ENCODE data around the gene MAP3K9. TPM values are rescaled to one million over a fixed set of nuclear protein-coding genes. Genes with fewer than 3 reads are reported as not detected.

Gene MAP3K9
- total RNA-seq, 2 donors from 2014 or later, result 1.6 to 3.2 TPM

DNA sequence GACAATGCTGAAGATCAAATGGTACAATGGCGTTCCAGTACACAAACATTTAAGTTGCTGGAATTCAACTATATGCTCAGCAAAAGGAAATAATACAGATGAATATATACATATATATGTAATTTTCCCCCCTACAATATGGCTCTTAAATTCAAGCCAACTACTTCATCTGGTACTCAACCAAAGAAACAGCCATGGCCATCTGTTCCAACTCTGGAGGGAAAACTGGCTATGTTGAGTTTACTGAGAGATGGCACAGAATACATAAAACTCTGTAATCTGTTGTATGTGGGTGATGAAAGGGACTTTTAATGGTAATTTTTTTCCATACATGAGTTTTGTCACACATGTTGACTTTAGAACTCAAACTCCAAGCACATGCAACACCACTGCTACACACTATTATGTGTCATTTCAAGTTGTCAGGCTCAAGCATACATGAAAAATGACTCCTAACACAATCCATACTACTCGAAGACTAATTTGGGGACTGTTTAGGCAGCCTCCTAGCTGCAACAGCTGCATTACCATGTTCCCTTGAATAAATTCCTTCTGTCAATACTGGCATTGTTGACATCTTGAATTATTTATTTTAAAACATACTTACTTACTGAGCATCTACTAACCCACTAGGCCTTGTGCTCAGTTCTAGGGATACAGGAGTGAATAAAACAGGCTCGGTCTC is 38.2 kb upstream of the MAP3K9 start:
- H3K4me1 ChIP-seq, result no peaks in the 10 kb centered on the region
- H3K27me3 ChIP-seq, result no peaks in the 10 kb centered on the region
- H3K27ac ChIP-seq, result no peak overlapping the region
- DNase-seq (ENCODE audit: low spot score), result no peak
- TF ChIP-seq, protein P1, sequence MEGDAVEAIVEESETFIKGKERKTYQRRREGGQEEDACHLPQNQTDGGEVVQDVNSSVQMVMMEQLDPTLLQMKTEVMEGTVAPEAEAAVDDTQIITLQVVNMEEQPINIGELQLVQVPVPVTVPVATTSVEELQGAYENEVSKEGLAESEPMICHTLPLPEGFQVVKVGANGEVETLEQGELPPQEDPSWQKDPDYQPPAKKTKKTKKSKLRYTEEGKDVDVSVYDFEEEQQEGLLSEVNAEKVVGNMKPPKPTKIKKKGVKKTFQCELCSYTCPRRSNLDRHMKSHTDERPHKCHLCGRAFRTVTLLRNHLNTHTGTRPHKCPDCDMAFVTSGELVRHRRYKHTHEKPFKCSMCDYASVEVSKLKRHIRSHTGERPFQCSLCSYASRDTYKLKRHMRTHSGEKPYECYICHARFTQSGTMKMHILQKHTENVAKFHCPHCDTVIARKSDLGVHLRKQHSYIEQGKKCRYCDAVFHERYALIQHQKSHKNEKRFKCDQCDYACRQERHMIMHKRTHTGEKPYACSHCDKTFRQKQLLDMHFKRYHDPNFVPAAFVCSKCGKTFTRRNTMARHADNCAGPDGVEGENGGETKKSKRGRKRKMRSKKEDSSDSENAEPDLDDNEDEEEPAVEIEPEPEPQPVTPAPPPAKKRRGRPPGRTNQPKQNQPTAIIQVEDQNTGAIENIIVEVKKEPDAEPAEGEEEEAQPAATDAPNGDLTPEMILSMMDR (IDR thresholded peaks at IDR 0.05), result no peak
- H3K36me3 ChIP-seq, result no peaks in the 10 kb centered on the region
- no peak overlapping the region for H3K4me3 ChIP-seq
- H3K9me3 ChIP-seq, result no peaks in the 10 kb centered on the region

DNA sequence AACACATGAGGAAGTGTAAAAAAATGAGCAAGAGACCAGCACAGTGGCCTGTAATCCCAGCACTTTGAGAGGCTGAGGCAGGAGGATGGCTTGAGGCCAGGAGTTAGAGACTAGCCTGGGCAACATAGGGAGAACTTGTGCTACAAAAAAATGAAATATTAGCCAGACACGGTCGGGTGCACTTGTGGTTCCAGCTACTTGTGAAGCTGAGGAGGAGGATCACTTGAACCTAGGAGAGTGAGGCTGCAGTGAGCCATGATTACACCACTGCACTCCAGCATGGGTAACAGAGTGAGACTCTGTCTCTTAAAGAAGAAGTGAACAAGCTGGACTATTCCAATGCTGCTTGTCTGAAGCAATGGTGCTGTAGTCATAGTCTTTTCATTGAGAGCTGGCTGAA is 36.3 kb upstream of the MAP3K9 start:
- H3K4me1 ChIP-seq, result no peaks in the 10 kb centered on the region
- TF ChIP-seq, protein P1 (IDR thresholded peaks at IDR 0.05), result no peak
- H3K9me3 ChIP-seq, result no peaks in the 10 kb centered on the region
- no peak for DNase-seq (ENCODE audit: low spot score)
- H3K27me3 ChIP-seq, result no peaks in the 10 kb centered on the region
- H3K4me3 ChIP-seq, result no peak overlapping the region
- H3K36me3 ChIP-seq, result no peaks in the 10 kb centered on the region
- H3K27ac ChIP-seq, result no peak overlapping the region

DNA sequence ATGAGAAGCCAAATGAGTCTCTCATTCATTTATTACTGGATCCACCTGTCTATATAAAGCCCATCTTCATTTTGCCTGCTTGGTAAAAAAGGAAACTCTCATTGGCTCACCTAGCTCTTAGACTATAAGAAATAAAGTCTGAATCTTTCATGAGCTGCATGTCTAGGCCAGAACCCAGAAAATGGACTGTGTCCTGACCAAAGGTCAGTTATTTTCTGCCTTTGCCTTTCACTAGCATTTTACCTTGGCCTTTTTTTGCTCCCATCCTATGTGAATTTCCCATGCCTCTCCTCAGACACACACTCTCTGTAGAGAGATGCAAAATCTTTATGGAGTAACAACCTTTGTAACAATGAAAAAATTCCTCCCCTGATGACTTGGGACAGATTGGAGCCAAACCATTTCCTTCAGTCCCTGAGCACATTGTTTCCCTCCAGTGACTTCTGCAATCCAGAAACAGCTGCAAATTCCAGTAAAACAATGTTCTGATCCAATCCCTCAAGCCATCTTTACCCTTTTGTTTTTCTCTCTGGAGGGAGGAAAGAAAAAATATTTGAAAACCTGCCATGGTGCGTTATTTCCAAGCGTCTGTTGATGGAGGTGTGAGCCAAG is 33.6 kb upstream of the MAP3K9 start:
- H3K27ac ChIP-seq, result no peak overlapping the region
- DNase-seq (ENCODE audit: low spot score), result no peak
- TF ChIP-seq, protein P1 (IDR thresholded peaks at IDR 0.05), result no peak

DNA sequence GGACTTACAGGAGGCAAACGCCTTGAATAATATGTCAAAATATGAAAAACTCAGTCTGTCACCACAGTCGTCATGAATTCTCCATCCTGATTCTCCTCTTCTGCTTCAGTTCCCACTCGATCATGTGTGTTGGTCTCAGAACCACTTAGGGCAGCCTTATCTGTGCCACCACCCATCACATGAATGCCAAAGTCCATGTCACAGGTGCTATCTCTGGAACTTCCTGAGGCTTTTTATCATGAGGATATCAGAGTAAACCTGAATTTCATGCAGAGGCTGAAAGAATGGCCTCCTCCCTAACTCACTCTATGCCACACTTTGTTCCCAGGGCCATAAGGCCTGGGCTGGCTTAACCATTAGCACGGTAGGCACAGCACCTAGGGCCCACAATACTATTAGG is 28.8 kb upstream of the MAP3K9 start:
- no peaks in the 10 kb centered on the region for H3K27me3 ChIP-seq
- TF ChIP-seq, protein P1 (IDR thresholded peaks at IDR 0.05), result no peak

More for the DNA sequence above, 33.6 kb upstream of the MAP3K9 start:
- Histone ChIP-seq H3K4me3 (no peak overlapping the region), H3K9me3 (no peaks in the 10 kb centered on the region), H3K36me3 (no peaks in the 10 kb centered on the region), H3K27me3 (no peaks in the 10 kb centered on the region), H3K4me1 (no peaks in the 10 kb centered on the region)

DNA sequence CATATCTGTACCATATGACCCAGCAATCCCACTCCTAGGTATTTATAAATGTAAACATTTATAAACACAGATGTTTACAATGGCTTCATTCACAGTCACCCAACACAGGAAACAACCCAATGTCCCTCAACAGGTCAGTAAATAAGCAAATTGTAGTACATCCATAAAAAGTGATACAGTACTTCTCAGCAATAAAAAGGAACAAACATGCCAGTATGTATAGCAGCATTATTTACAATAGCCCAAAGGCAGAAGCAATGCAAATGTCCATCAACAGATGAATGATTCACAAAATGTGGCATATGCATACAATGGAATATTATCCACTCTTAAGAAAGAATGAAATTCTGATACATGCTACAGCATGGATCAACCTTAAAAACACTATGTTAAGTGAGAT is 27.6 kb upstream of the MAP3K9 start:
- H3K27me3 ChIP-seq, result no peaks in the 10 kb centered on the region
- H3K36me3 ChIP-seq, result no peaks in the 10 kb centered on the region
- H3K27ac ChIP-seq, result no peak overlapping the region
- H3K4me1 ChIP-seq, result peaks cover 0 to 15% of the 10 kb centered on the region in 2 donors
- H3K4me3 ChIP-seq, result no peak overlapping the region
- DNase-seq (ENCODE audit: low spot score), result no peak
- H3K9me3 ChIP-seq, result no peaks in the 10 kb centered on the region
- TF ChIP-seq, protein P1 (IDR thresholded peaks at IDR 0.05), result no peak

More for the DNA sequence above, 28.8 kb upstream of the MAP3K9 start:
- H3K9me3 ChIP-seq, result no peaks in the 10 kb centered on the region
- no peaks in the 10 kb centered on the region for H3K36me3 ChIP-seq
- H3K4me3 ChIP-seq, result no peak overlapping the region
- H3K4me1 ChIP-seq, result peaks cover 0 to 4% of the 10 kb centered on the region in 2 donors
- H3K27ac ChIP-seq, result no peak overlapping the region
- DNase-seq (ENCODE audit: low spot score), result no peak
